ENCODE results near the gene ANTXR1. TPM values are rescaled to one million over a fixed set of nuclear protein-coding genes. Genes with fewer than 3 reads are reported as not detected.

ANTXR1 gene
- total RNA-seq, 1 donor from 2014 or later: 89.9 TPM

GRCh38 chr2:69184224-69184623 is 171.2 kb downstream of the ANTXR1 start:
- no peak for ATAC-seq
- intact Hi-C loops (cut with DNase I): no loop called here
- DNase-seq (ENCODE audit: low spot score): no peak

- ATAC-seq: no peak
- intact Hi-C loops (cut with DNase I): no loop called here
- DNase-seq (ENCODE audit: low spot score): no peak
Measured at GRCh38 chr2:69185807-69186206, 172.8 kb downstream of the ANTXR1 start.

- intact Hi-C loops (cut with DNase I): no loop called here
- ATAC-seq (no peak), DNase-seq (ENCODE audit: low spot score) (no peak)
Measured at GRCh38 chr2:69186614-69187013, 173.6 kb downstream of the ANTXR1 start.

GRCh38 chr2:69188182-69188900 is 175.4 kb downstream of the ANTXR1 start:
- intact Hi-C loops (cut with DNase I): no loop called here
- DNase-seq (ENCODE audit: low spot score) (no peak), ATAC-seq (no peak)

GRCh38 chr2:69190743-69191404 is 177.9 kb downstream of the ANTXR1 start:
- intact Hi-C loops (cut with DNase I): no loop called here
- ATAC-seq (peak; percentile 54), DNase-seq (ENCODE audit: low spot score) (no peak)

- ATAC-seq: no peak
- intact Hi-C loops (cut with DNase I): no loop called here
- no peak for DNase-seq (ENCODE audit: low spot score)
Measured at GRCh38 chr2:69191634-69192033, 178.7 kb downstream of the ANTXR1 start.

- ATAC-seq (no peak), DNase-seq (ENCODE audit: low spot score) (no peak)
- intact Hi-C loops (cut with DNase I): no loop called here
Measured at GRCh38 chr2:69192176-69192945, 179.4 kb downstream of the ANTXR1 start.

- ATAC-seq (no peak), DNase-seq (ENCODE audit: low spot score) (no peak)
- intact Hi-C loops (cut with DNase I): no loop called here
Measured at GRCh38 chr2:69195706-69196105, 182.7 kb downstream of the ANTXR1 start.

- DNase-seq (ENCODE audit: low spot score) (no peak), ATAC-seq (peak; percentile 39)
- intact Hi-C loops (cut with DNase I): no loop called here
Measured at GRCh38 chr2:69196327-69197117, 183.5 kb downstream of the ANTXR1 start.

GRCh38 chr2:69200107-69200520 is 187.1 kb downstream of the ANTXR1 start:
- intact Hi-C loops (cut with DNase I): no loop called here
- ATAC-seq (peak; percentile 37), DNase-seq (ENCODE audit: low spot score) (no peak)

GRCh38 chr2:69201259-69201658 is 188.3 kb downstream of the ANTXR1 start:
- DNase-seq (ENCODE audit: low spot score) (no peak), ATAC-seq (no peak)
- intact Hi-C loops (cut with DNase I): no loop called here

- ATAC-seq (no peak), DNase-seq (ENCODE audit: low spot score) (no peak)
Measured at GRCh38 chr2:69202327-69202726, 189.3 kb downstream of the ANTXR1 start.

GRCh38 chr2:69203166-69203985 is 190.4 kb downstream of the ANTXR1 start:
- DNase-seq (ENCODE audit: low spot score) (no peak), ATAC-seq (peak; percentile 87)
- intact Hi-C loops (cut with DNase I): no loop called here

More at GRCh38 chr2:69202327-69202726, 189.3 kb downstream of the ANTXR1 start:
- intact Hi-C loops (cut with DNase I): no loop called here

- ATAC-seq (no peak), DNase-seq (ENCODE audit: low spot score) (no peak)
- intact Hi-C loops (cut with DNase I): no loop called here
Measured at GRCh38 chr2:69204654-69205053, 191.7 kb downstream of the ANTXR1 start.

- intact Hi-C loops (cut with DNase I): no loop called here
- ATAC-seq (no peak), DNase-seq (ENCODE audit: low spot score) (no peak)
Measured at GRCh38 chr2:69205076-69205475, 192.1 kb downstream of the ANTXR1 start.

- DNase-seq (ENCODE audit: low spot score): no peak
- ATAC-seq: no peak
- intact Hi-C loops (cut with DNase I): no loop called here
Measured at GRCh38 chr2:69205491-69205890, 192.5 kb downstream of the ANTXR1 start.

- intact Hi-C loops (cut with DNase I): no loop called here
- ATAC-seq (no peak), DNase-seq (ENCODE audit: low spot score) (no peak)
Measured at GRCh38 chr2:69208023-69208595, 195.1 kb downstream of the ANTXR1 start.

GRCh38 chr2:69209482-69209881 is 196.5 kb downstream of the ANTXR1 start:
- intact Hi-C loops (cut with DNase I): no loop called here
- no peak for ATAC-seq
- no peak for DNase-seq (ENCODE audit: low spot score)

Data from sciatic nerve (tissue), 2 donors.